NCI-H1048 (cell line): ENCODE measurements around the gene ANTXR2.

Experiments
- DNase-seq: peaks from one replicate; lab custom pipeline; 2025; lab: John Stamatoyannopoulos, UW

Gene ANTXR2

GRCh38 chr4:79864500-79865200 lies 208.4 kb downstream of the ANTXR2 start:
- no peak for DNase-seq

- DNase-seq, result no peak
Measured at GRCh38 chr4:79863333-79863732, 209.7 kb downstream of the ANTXR2 start.

- DNase-seq, result no peak
Measured at GRCh38 chr4:79862821-79863220, 210.2 kb downstream of the ANTXR2 start.

- DNase-seq, result no peak
Measured at GRCh38 chr4:79857811-79858210, 215.2 kb downstream of the ANTXR2 start.

- DNase-seq, result no peak
Measured at GRCh38 chr4:79856196-79856595, 216.8 kb downstream of the ANTXR2 start.

- DNase-seq, result no peak
Measured at GRCh38 chr4:79854856-79855502, 218.1 kb downstream of the ANTXR2 start.

GRCh38 chr4:79852305-79852730 lies 220.7 kb downstream of the ANTXR2 start:
- no peak for DNase-seq

GRCh38 chr4:79851625-79852304 lies 221.3 kb downstream of the ANTXR2 start:
- no peak for DNase-seq
